Suprapubic skin (tissue), 3 donors: Measurements from ENCODE around the gene RBMS3.

Experiments used
- POLR2A ChIP-seq, 2 donors: fragments of 450-650 bp; IDR thresholded peaks; one replicate each; pipeline ENCODE4 v1.6.1; 2017; ENCODE audit warnings: antibody characterized with exemption in 2 of 2, mild to moderate bottlenecking in 2 of 2, moderate library complexity in 2 of 2
- TF ChIP-seq, protein P1 (sequence below), 2 donors: fragments of 200-600 bp in 1 of 2; fragments of 450-650 bp in 1 of 2; sonication (generic) in 1 of 2; IDR thresholded peaks; one replicate each; pipeline ENCODE4 v1.5.1; 2016 to 2019; ENCODE audit warnings: antibody characterized with exemption in 2 of 2, mild to moderate bottlenecking in 1 of 2, moderate library complexity in 1 of 2

GRCh38 chr3:29279806-29280205 lies 1.1 kb upstream of the RBMS3 start:
- TF ChIP-seq, protein P1, sequence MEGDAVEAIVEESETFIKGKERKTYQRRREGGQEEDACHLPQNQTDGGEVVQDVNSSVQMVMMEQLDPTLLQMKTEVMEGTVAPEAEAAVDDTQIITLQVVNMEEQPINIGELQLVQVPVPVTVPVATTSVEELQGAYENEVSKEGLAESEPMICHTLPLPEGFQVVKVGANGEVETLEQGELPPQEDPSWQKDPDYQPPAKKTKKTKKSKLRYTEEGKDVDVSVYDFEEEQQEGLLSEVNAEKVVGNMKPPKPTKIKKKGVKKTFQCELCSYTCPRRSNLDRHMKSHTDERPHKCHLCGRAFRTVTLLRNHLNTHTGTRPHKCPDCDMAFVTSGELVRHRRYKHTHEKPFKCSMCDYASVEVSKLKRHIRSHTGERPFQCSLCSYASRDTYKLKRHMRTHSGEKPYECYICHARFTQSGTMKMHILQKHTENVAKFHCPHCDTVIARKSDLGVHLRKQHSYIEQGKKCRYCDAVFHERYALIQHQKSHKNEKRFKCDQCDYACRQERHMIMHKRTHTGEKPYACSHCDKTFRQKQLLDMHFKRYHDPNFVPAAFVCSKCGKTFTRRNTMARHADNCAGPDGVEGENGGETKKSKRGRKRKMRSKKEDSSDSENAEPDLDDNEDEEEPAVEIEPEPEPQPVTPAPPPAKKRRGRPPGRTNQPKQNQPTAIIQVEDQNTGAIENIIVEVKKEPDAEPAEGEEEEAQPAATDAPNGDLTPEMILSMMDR (IDR thresholded peaks at IDR 0.05): no peak
- TF ChIP-seq POLR2A (IDR thresholded peaks at IDR 0.05): no peak
